Fibroblast of lung (primary cell): Measurements from ENCODE around the gene EPS8L2.

Experiments used
- CTCF ChIP-seq, 2 donors: IDR thresholded peaks in 1 of 2; conservative IDR thresholded peaks in 1 of 2; 1 replicate in 1 of 2; 2 replicates in 1 of 2; pipeline ENCODE4 v1.5.1; 2011 to 2012; ENCODE audit warnings: low read length in 2 of 2, control low read depth in 1 of 2, inconsistent platforms in 1 of 2, low read depth in 1 of 2, mild to moderate bottlenecking in 1 of 2
- EZH2 ChIP-seq: IDR thresholded peaks from 2 replicates; pipeline ENCODE4 v1.5.1; 2012; ENCODE audit warnings: low read length, control low read depth, mild to moderate bottlenecking; ENCODE audit errors: missing control alignments

GRCh38 chr11:774873-775592, 69.0 kb downstream of the EPS8L2 start:
- TF ChIP-seq CTCF (conservative IDR thresholded peaks at IDR 0.05 in 1 of 2, IDR thresholded peaks at IDR 0.05 in 1 of 2; ENCODE audit: low read depth in 1 of 2, low read length in 2 of 2) (no peak), EZH2 (no peak)
